LNCAP (cell line): Measurements from ENCODE around the gene GPR42.

Experiments used
- CTCF ChIP-seq: fragments of 450-650 bp; IDR thresholded peaks from 2 replicates; pipeline ENCODE4 v1.5.1; 2017; ENCODE audit warnings: mild to moderate bottlenecking

The GPR42 gene

GRCh38 chr19:35389192-35389861, 18.5 kb downstream of the GPR42 start:
- TF ChIP-seq CTCF = no peak

GRCh38 chr19:35392742-35393715, 22.2 kb downstream of the GPR42 start:
- TF ChIP-seq CTCF = no peak

- TF ChIP-seq CTCF = no peak
These were observed 24.7 kb downstream of the GPR42 start for GRCh38 chr19:35395382-35396199.

GRCh38 chr19:35396240-35396885, 25.5 kb downstream of the GPR42 start:
- no peak for TF ChIP-seq CTCF

GRCh38 chr19:35397064-35397463, 26.2 kb downstream of the GPR42 start:
- no peak for TF ChIP-seq CTCF

- no peak for TF ChIP-seq CTCF
These were observed 27.7 kb downstream of the GPR42 start for GRCh38 chr19:35398570-35398969.

- no peak for TF ChIP-seq CTCF
These were observed 28.4 kb downstream of the GPR42 start for GRCh38 chr19:35399231-35399630.
